ENCODE measurements around the gene NBPF3.
"Not testable (repeated sequence)": the region's sequence is repeated elsewhere in the genome, so short reads cannot be mapped to it uniquely, and the experiment has no call there.

DNA sequence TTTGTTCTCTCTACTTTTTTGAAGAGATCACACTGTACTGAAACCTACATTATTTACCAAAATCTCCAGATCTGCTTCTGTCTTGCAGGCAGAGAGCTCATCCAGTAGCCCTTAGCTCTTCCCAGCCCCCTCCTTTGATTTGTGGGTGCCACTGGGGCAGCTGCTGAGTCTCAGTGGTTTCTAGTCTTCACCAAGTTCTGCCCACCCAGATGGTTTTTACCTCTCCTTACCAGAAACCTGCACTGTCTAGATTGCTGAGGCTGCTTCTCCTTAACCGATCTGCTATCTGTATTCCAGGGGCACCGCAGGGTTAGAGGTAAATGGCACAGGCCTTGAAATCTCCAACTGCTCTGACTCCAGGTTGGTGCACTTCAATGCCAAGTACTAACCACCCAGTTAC lies 6.7 kb downstream of the NBPF3 start:
- TF ChIP-seq POLR2A (IDR thresholded peaks at IDR 0.05): not testable (repeated sequence)
- TF ChIP-seq, protein P1, sequence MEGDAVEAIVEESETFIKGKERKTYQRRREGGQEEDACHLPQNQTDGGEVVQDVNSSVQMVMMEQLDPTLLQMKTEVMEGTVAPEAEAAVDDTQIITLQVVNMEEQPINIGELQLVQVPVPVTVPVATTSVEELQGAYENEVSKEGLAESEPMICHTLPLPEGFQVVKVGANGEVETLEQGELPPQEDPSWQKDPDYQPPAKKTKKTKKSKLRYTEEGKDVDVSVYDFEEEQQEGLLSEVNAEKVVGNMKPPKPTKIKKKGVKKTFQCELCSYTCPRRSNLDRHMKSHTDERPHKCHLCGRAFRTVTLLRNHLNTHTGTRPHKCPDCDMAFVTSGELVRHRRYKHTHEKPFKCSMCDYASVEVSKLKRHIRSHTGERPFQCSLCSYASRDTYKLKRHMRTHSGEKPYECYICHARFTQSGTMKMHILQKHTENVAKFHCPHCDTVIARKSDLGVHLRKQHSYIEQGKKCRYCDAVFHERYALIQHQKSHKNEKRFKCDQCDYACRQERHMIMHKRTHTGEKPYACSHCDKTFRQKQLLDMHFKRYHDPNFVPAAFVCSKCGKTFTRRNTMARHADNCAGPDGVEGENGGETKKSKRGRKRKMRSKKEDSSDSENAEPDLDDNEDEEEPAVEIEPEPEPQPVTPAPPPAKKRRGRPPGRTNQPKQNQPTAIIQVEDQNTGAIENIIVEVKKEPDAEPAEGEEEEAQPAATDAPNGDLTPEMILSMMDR (IDR thresholded peaks at IDR 0.05): not testable (repeated sequence)

Measured in lower leg skin (tissue), 3 donors.